Transverse colon (tissue), 4 donors: Measurements from ENCODE around the gene RALGDS. TPM values are rescaled to one million over a fixed set of nuclear protein-coding genes. Genes with fewer than 3 reads are reported as not detected.

Source experiments
- DNase-seq: peaks from one replicate; pipeline ENCODE4 v3.0.0-alpha.2; 2019
- H3K27ac ChIP-seq, 4 donors: fragments of 200-600 bp; sonication (generic); 2 replicates each; pipeline ENCODE4 v1.5.1; 2016 to 2018; ENCODE audit warnings: inconsistent platforms in 4 of 4
- H3K27me3 ChIP-seq: fragments of 200-600 bp; sonication (generic); 2 replicates; pipeline ENCODE4 v1.5.1; 2017; ENCODE audit warnings: inconsistent platforms
- H3K36me3 ChIP-seq, 4 donors: fragments of 200-600 bp; sonication (generic); 2 replicates each; pipeline ENCODE4 v1.5.1; 2017 to 2019; ENCODE audit warnings: inconsistent platforms in 4 of 4
- H3K4me1 ChIP-seq, 4 donors: fragments of 200-600 bp; sonication (generic); 2 replicates each; pipeline ENCODE4 v1.5.1; 2017 to 2020; ENCODE audit warnings: inconsistent platforms in 4 of 4
- H3K4me3 ChIP-seq, 4 donors: fragments of 200-600 bp; sonication (generic); 1 replicate in 1 of 4; 2 replicates in 3 of 4; pipeline versions ENCODE4 v1.5.1 to v1.6.1; 2017 to 2019; ENCODE audit warnings: inconsistent platforms in 4 of 4
- H3K9me3 ChIP-seq, 2 donors: fragments of 200-600 bp; sonication (generic); 2 replicates each; pipeline ENCODE4 v1.5.1; 2017 to 2019; ENCODE audit warnings: inconsistent platforms in 2 of 2
- EP300 ChIP-seq: sonication (generic); formaldehyde crosslinking; IDR thresholded peaks from one replicate; pipeline ENCODE4 v1.6.1; 2017; ENCODE audit warnings: antibody characterized with exemption, low read depth
- POLR2A ChIP-seq: fragments of 450-650 bp; IDR thresholded peaks from one replicate; pipeline ENCODE4 v1.6.1; 2016; ENCODE audit warnings: antibody characterized with exemption, mild to moderate bottlenecking, moderate library complexity
- POLR2AphosphoS5 ChIP-seq, 3 donors: sonication (generic); formaldehyde crosslinking; IDR thresholded peaks; one replicate each; pipeline ENCODE4 v1.6.1; 2016; ENCODE audit warnings: antibody characterized with exemption in 3 of 3
- WGBS, 2 donors: methylation state at CpG; one replicate each; pipeline ENCODE4 v1.1.5; 2018; ENCODE audit warnings: low coverage in 1 of 2; 5-methylcytosine and 5-hydroxymethylcytosine counted together
- in situ Hi-C, 4 donors: fragments of 200-750 bp; cut with MboI; loops; one replicate each; pipeline versions ENCODE4 v1.15.0 to v1.15.1; 2017; ENCODE audit warnings: low sequenced_read_pairs in 3 of 4, low pct_ligation_motif_present in 1 of 4, low pct_unique_long_range_greater_than_20kb in 1 of 4
- intact Hi-C: fragments of 100-400 bp; cut with DNase I; formaldehyde crosslinking; loops from one replicate; pipeline ENCODE4 v1.15.1; 2023; ENCODE audit warnings: low total_unique reads
- total RNA-seq, 4 donors: library from RNA; depleted of rRNA; stranded (reverse); fragments of >200 nt; gene quantifications; one replicate each; pipeline ENCODE4 v1.1.0, GENCODE V29; 2016
- TF ChIP-seq, protein P1 (sequence below), 5 experiments: fragments of 200-600 bp in 3 of 5; fragments of 450-650 bp in 2 of 5; sonication (generic) in 3 of 5; IDR thresholded peaks; 1 replicate in 2 of 5; 2 replicates in 3 of 5; pipeline ENCODE4 v1.5.1; 2016 to 2017; ENCODE audit warnings: antibody characterized with exemption in 5 of 5, inconsistent platforms in 3 of 5, mild to moderate bottlenecking in 2 of 5, moderate library complexity in 1 of 5

RALGDS gene
- total RNA-seq, 4 donors from 2014 or later = 50.5 to 233 (median 58.2) TPM

DNA sequence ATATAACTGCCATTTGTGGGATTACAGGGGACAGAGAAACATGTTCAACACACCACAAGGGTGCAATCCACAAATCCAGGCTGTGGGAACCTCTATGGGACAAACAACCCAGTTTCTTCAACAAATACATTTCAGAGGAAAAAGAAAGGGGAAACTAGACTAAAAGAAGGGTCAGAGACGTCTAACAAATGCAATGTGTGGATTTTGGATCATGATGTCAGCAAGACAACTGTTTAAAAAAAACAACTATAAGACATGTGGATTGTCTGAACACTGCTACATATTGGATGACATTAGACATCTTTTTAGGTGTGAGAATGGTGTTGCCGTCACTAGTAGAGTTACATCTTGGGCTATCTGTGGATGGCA, 3.9 kb upstream of the RALGDS start:
- no peaks in the 10 kb centered on the region for H3K27me3 ChIP-seq
- no peaks in the 10 kb centered on the region for H3K9me3 ChIP-seq
- TF ChIP-seq, protein P1, sequence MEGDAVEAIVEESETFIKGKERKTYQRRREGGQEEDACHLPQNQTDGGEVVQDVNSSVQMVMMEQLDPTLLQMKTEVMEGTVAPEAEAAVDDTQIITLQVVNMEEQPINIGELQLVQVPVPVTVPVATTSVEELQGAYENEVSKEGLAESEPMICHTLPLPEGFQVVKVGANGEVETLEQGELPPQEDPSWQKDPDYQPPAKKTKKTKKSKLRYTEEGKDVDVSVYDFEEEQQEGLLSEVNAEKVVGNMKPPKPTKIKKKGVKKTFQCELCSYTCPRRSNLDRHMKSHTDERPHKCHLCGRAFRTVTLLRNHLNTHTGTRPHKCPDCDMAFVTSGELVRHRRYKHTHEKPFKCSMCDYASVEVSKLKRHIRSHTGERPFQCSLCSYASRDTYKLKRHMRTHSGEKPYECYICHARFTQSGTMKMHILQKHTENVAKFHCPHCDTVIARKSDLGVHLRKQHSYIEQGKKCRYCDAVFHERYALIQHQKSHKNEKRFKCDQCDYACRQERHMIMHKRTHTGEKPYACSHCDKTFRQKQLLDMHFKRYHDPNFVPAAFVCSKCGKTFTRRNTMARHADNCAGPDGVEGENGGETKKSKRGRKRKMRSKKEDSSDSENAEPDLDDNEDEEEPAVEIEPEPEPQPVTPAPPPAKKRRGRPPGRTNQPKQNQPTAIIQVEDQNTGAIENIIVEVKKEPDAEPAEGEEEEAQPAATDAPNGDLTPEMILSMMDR (IDR thresholded peaks at IDR 0.05) = no peak
- TF ChIP-seq EP300 = no peak
- no peak for TF ChIP-seq POLR2AphosphoS5 (IDR thresholded peaks at IDR 0.05)
- TF ChIP-seq POLR2A = no peak
- no peak for DNase-seq
- no peak overlapping the region for H3K4me3 ChIP-seq
- H3K36me3 ChIP-seq = no peaks in the 10 kb centered on the region
- 75 to 78% methylated on average over 2 of the region's 2 CpGs for WGBS, 2 donors
- in situ Hi-C loops = no loop called here
- intact Hi-C loops = no loop called here
- peak overlapping the region; percentile 17 to 81 (median 48) for H3K27ac ChIP-seq
- H3K4me1 ChIP-seq = peaks cover 18 to 65% (median 29%) of the 10 kb centered on the region in 4 donors

DNA sequence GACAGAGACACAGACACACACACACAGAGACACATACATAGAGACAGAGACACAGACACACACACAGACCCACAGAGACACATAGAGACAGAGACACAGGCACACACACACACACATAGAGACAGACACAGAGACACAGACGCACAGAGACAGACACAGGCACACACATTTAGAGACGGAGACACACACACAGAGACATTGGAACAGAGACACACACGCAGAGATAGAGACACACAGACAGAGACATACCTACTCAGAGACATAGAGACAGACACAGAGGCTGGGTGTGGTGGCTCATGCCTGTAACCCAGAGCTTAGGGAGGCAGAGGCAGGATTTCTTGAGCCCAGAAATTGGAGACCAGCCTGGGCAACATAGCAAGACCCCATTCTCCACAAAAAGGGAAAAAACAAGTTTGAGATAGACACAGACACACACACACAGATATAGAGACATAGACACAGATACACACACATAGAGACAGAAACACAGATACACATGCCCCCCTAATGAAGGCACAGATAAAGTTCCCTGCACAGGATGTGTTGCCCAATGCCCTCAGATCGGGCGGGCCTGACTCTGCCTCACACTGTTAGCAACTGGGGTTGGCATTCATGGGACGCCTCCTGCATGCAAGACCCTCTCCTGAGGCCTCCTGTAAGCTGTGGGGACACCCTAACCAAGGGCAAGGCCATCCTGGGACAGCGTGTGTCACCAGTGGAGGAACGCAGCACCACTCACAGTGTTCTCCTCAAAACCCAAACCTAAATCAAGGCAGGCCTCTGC, 3.3 kb upstream of the RALGDS start:
- DNase-seq = no peak
- Histone ChIP-seq H3K4me1 (peaks cover 23 to 71% (median 34%) of the 10 kb centered on the region in 4 donors), H3K9me3 (no peaks in the 10 kb centered on the region), H3K27me3 (no peaks in the 10 kb centered on the region), H3K27ac (peak overlapping the region; percentile 17 to 81 (median 48)), H3K36me3 (no peaks in the 10 kb centered on the region), H3K4me3 (no peak overlapping the region)
- TF ChIP-seq EP300 (no peak), POLR2A (no peak), POLR2AphosphoS5 (IDR thresholded peaks at IDR 0.05) (no peak)
- TF ChIP-seq, protein P1 (IDR thresholded peaks at IDR 0.05) = no peak
- WGBS, 2 donors = 84 to 93% methylated on average over 5 to 8 of the region's 8 CpGs
- intact Hi-C loops = no loop called here
- in situ Hi-C loops = no loop called here

DNA sequence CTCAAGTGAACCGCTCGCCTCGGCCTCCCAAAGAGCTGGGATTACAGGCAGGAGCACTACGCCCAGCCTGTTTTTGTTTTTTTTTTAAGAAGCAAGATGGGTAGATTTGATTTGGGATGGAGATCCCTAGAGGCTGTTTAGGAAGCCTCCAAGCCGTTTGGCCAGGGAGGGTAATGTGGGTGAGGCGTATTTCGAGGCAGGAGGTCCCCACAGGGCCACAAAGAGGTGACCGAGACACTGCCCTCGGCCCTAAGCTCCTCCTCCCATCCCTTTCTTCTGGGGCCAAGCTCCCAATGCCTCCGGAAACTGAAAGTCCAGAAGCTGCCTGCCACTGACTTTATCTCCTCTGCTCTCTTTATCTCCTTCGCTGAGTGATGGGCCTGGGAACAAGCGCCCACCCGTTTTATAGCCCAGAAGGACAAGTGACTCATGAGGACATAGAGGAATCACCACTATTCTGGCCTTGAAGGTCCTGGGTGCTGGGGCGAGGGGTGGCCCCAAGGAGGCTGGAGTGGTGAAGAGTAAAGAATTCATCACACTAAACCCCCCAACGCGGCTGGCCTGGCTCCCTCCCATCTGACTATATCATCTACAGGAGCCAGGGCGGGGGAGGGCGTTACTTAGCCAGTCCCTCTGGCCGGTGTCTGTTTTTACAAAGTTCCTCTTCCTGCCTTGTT, 2.0 kb upstream of the RALGDS start:
- intact Hi-C loops = no loop called here
- in situ Hi-C loops = no loop called here
- Histone ChIP-seq H3K9me3 (no peaks in the 10 kb centered on the region), H3K27ac (peak overlapping the region; percentile 85 to 94 (median 90)), H3K4me3 (no peak overlapping the region), H3K4me1 (peaks cover 25 to 79% (median 37%) of the 10 kb centered on the region in 4 donors), H3K27me3 (no peaks in the 10 kb centered on the region), H3K36me3 (no peaks in the 10 kb centered on the region)
- peak; percentile 30 for DNase-seq
- TF ChIP-seq POLR2AphosphoS5 (IDR thresholded peaks at IDR 0.05) (no peak), EP300 (no peak), POLR2A (no peak)
- TF ChIP-seq, protein P1 (IDR thresholded peaks at IDR 0.05) = no peak
- WGBS, 2 donors = 67 to 71% methylated on average over 3 to 19 of the region's 19 CpGs

DNA sequence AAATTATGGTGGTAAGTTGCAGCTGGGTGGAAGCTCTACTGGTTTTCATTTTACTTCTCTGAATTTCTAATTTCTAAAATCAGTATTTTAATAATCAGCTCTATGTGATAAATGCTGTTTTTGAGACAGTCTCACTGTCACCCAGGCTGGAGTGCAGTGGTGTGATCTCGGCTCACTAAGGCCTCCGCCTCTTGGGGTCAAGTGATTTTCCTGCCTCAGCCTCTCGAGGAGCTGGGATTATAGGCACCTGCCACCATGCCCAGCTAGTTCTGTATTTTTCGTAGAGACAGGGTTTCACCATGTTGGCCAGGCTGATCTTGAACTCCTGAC, 1.5 kb upstream of the RALGDS start:
- peak overlapping the region; percentile 85 to 94 (median 90) for H3K27ac ChIP-seq
- H3K9me3 ChIP-seq = no peaks in the 10 kb centered on the region
- DNase-seq = no peak
- no peak overlapping the region for H3K4me3 ChIP-seq
- WGBS, 2 donors = 79% methylated on average over 4 of the region's 4 CpGs; no CpG with 5 or more reads in 1 of the 2 donors
- H3K4me1 ChIP-seq = peaks cover 26 to 82% (median 39%) of the 10 kb centered on the region in 4 donors
- intact Hi-C loops = no loop called here
- in situ Hi-C loops = no loop called here
- TF ChIP-seq, protein P1 (IDR thresholded peaks at IDR 0.05) = no peak
- TF ChIP-seq POLR2AphosphoS5 (IDR thresholded peaks at IDR 0.05) (no peak), EP300 (no peak), POLR2A (no peak)
- no peaks in the 10 kb centered on the region for H3K36me3 ChIP-seq
- no peaks in the 10 kb centered on the region for H3K27me3 ChIP-seq
